Frontal cortex (tissue), 4 donors: ENCODE results near the gene TIMP2. TPM values are rescaled to one million over a fixed set of nuclear protein-coding genes. Genes with fewer than 3 reads are reported as not detected.
"Not testable (repeated sequence)": the region's sequence is repeated elsewhere in the genome, so short reads cannot be mapped to it uniquely, and the experiment has no call there.

Experiments
- DNase-seq, 2 donors: peaks; one replicate each; pipeline ENCODE4 v3.0.0; 2012; ENCODE audit warnings: low spot score in 2 of 2
- FAIRE-seq: peaks from 2 replicates; lab custom pipeline; 2012; peaks lifted over from hg19 to GRCh38; lab: Jason Lieb, UNC
- total RNA-seq: library from RNA; depleted of rRNA; stranded (reverse); fragments of >200 nt; gene quantifications from one replicate; pipeline ENCODE4 v1.2.3, GENCODE V29; 2014
- donor health status: control.
- donor health status: control.
- donor health status: control.

The TIMP2 gene
- total RNA-seq, 1 donor from 2014 or later = 33.8 TPM

DNA sequence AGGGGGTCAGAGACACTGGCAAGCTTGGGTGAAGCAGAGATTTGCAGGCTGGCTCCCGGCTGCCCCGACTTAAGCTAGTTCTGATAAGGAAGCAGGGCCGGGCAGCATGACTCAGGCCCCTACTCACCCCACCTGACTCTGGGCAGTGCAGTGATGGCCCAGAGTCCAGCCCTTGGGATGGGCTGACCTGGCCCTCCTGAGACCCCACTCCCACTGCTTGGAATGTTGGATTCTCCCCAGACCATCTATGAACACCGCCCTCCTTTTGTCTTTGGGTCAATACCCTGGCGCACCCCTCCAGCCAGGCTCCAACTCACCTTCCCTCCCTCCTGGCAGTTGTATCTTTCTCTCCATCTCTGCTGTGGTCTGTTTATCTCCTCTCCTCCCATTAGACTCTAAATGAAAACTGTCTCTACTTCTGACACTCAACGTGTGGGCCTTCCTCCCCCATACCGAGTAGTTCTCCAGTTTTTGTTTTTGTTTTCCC is 33.5 kb upstream of the TIMP2 start:
- no peak for DNase-seq
- FAIRE-seq = no peak

DNA sequence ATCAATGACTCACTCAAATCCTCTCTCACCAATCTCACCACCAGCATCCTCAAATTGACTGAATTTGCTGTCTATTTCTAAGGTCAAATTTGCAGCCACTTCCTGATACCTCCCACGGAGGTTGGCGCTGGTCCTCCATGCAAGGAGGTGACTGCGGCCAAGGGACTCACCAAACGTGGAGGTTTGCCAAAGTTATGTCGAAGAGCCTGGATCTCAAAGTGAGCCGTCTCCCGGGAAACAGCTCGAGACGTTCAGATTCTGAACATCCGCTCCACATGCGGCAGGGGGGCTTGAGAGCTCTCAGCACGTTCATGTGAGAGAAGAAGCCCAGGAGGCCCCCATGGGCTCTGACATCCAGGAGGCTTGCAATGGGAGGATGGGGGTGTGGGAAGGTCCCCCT is 31.9 kb upstream of the TIMP2 start:
- no peak for FAIRE-seq
- peak in 1 of 2 donors; percentile 53 for DNase-seq

GRCh38 chr17:78956254-78956653 is 31.1 kb upstream of the TIMP2 start:
- no peak for FAIRE-seq

DNA sequence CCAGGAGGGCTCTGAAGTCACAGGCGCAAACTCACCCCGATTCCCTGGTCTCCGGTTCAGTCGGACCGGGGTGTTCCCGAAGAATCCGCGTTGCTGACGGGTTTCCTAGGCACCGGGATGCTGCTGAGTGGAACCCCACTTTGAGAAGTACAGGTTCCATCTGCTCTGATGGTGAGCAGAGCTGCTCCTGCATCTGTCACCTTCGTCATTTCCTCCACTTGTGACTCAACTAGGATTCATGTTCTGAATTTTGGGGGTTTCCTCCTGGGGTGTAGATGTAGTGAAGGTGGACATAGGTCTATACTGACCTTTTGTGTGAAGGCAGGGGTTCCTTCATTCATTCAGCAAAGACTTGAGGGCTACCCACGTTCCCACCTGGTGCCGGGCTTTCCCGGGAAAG is 29.5 kb upstream of the TIMP2 start:
- FAIRE-seq (no peak), DNase-seq (no peak)

More at GRCh38 chr17:78956254-78956653, 31.1 kb upstream of the TIMP2 start:
- no peak for DNase-seq

DNA sequence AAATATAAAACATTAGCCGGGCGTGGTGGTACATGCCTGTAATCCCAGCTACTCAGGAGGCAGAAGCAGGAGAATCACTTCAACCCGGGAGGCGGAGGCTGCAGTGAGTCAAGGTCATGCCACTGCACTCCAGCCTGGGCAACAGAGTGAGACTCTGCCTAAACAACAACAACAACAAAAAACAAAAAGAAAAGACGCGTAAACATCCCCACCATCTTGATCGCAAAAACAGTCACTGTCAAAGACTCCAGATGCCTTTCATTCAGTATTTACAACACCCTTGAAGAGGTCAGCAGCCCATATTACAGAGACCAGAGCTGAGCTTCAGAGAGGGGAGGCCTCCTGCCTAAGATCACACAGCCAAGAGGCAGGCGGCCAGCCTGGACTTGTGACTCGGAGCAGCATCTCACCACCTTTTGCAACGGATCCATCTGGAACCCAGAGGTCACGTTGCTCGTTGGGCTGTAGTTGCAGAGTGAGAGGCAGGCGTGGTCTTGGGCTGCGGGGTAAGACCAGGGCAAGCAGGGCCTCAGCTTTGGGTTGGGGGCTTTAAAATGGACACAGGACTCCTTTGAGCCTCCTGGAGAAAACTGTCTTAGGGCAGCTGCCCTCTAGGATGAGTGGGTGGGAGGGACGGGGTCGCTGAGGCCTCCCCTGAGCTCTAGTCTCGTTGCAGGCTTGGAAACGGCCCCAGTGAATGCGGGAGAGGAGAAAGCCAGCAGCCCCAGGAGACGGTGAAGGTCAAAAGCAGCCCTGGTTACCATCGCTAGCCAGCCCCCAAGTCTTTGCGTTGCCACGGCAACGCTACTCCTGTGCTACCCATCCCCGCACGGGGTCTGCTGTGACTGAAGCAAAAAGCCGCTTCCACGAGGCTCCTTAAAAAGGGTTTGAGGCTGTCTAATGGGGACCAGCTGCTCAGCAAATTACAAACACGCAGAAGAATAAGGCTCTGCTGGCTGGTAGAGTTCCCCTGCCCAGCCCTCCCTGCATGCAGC is 28.5 kb upstream of the TIMP2 start:
- DNase-seq = no peak
- no peak for FAIRE-seq

GRCh38 chr17:78952706-78953105 is 27.5 kb upstream of the TIMP2 start:
- DNase-seq (no peak), FAIRE-seq (no peak)

DNA sequence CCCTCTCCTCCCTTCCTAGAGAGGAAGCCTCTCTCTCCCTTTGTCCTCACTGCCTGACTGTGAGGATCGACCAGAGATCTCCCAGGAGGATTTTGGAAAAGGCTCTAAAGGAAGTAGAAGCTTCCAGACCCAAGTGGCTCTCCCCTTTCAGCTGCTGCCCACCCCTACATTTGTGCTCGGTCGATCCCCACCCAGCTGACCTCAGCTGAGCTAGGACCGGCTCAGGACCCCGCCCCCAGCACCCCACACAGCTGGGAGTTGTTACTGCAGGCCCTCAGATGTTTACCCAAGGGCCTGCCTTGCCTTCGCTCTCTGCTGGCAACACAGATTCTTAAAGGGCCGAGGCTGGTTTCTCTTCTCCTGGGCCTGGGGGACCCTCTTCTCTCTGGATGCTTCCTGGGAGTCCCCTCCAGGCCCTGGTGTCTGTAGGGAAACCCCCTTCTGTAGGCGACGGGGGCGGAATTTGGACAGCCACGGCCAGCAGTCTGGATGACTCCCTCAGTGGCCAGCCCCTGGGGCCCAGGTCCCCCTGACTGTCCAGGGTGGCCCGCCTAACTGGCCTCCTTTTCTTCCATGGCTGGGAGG is 26.9 kb upstream of the TIMP2 start:
- no peak for FAIRE-seq
- no peak for DNase-seq

DNA sequence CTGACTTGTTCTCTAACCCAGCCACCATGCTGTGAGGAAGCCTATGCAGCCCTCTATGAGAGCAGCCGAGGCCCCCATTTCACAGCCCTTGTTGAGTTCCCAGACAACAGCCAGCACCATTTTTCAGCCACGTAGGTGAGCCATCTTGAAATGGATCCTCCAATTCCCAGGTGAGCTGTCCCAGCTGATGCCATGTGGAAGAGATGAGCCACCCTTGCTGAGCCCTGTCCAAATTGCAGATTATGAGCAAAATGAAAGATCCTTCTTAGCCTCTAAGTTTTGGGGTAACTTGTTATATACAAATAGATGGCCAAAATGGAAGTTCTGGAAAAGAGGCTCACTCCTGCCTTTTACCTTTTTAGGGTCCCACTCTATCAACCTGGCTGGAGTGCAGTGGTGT is 25.7 kb upstream of the TIMP2 start:
- FAIRE-seq = no peak
- no peak for DNase-seq

DNA sequence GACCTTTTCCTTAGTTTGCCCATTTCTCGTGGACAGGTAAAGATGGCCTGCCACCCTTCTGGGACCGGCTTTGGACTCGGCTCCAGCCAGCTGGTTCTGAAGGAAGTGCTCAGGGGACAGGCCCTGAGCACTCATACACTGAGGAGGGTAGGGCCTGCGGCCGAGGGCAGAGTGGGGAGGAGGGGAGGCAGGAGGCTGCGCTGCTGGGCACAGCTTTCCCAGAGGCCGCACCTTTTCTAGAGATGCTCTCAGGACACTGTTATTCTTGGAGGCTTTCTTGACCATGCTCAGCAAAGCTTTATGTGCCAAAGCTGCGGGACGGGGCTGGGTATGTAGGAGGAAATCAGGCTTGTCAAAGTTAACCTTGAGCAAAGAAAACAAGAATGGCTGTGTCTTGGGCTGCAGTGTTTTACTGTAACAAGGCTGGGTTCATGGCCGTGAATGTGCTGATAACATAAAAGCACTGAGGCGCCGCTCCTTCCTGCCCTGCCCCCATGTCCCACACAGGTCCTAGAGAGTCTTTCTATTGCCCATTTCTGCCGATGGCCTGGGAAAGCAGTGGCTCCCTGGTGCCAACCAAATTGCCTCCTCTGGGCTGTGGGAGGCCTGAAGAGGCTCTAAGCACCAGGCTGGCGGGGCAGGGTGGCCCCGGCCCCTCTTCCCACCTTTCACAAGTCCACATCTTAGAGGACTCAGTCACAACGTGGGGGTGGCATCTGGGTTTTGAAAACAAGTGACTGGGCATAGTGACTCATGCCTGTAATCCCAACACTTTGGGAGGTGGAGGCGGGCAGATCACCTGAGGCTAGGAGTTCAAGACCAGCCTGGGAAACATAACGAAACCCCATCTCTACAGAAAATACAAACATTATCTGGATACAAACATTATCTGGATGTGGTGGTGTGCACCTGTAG is 22.3 kb upstream of the TIMP2 start:
- DNase-seq (no peak), FAIRE-seq (no peak)

DNA sequence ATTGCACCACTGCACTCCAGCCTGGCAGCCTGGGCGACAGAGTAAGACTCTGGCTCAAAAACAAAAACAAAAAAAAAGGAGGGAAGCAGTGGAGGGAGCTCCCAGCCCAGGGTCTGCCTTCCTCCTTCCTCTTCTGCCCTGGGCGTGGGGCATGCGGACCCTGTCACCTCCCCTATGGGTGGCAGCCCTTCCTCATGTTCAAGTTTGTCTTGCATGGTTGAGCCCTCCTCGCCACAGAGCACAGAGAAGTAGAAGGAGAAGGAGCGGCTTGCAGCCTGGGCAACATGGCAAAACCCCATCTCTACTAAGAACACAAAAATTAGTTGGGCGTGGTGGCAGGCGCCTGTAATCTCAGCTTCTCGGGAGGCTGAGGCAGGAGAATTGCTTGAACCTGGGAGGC is 21.4 kb upstream of the TIMP2 start:
- no peak for FAIRE-seq
- no peak for DNase-seq

DNA sequence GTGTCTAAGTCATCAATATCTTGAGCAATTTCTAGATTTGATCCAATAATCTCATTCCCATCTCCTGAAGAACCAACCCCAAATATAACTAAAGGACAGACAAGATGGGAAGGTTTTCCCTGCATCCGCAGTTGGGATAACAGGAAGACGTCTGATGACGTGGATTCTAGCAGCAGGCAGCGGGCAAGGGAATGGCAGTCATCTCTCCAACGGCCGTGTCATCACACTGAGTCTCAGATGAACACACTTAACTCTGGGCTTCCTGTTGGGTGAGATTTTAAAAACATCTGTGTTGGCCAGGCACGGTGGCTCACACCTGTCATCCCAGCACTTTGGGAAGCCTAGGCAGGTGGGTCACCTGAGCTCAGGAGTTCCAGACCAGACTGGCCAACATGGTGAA is 20.9 kb upstream of the TIMP2 start:
- no peak for DNase-seq
- no peak for FAIRE-seq

GRCh38 chr17:78945455-78945854 is 20.3 kb upstream of the TIMP2 start:
- FAIRE-seq, DNase-seq: not testable (repeated sequence)

GRCh38 chr17:78944956-78945355 is 19.8 kb upstream of the TIMP2 start:
- FAIRE-seq = no peak

GRCh38 chr17:78944026-78944425 is 18.8 kb upstream of the TIMP2 start:
- DNase-seq (no peak), FAIRE-seq (no peak)

More at GRCh38 chr17:78944956-78945355, 19.8 kb upstream of the TIMP2 start:
- DNase-seq = no peak

DNA sequence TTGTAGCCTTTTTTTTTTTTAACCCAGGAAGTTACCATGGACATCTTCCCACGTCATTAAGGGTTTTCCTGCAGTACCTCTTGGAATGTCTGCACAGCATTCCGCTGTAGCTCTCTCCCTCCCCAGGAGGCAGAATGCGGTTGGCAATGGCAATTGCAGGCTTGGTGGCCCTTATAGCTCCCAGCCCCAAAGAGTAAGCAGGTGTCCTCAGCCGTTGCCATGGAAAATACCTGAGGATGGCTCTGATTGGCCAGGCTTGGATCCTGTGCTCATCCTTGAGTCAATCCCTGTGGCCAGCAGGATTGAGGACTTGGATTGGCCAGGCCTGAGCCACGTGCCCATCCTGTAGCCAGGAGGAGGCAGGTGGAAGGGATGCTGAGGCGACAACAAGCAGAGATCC is 15.5 kb upstream of the TIMP2 start:
- no peak for FAIRE-seq
- no peak for DNase-seq

DNA sequence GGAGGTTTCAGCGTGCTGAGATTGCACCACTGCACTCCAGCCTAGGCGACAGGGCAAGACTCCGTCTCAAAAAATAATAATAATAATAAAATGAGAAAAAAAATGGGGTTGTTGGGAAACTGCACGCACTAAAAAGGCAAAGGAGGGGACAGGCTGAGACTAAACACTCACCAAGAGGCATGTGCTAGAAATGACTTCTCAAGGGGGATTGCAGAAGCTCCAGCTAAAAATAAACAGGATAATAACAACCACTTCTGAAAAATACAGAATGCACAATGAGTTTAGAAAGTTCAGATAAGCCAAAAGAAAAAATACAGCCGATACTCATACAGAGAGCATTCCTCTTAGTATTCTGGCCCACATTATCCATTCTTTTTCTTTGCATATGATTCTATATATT is 15.1 kb upstream of the TIMP2 start:
- FAIRE-seq = no peak
- DNase-seq = no peak

GRCh38 chr17:78939615-78940014 is 14.4 kb upstream of the TIMP2 start:
- DNase-seq (no peak), FAIRE-seq (no peak)

- no peak for FAIRE-seq
- DNase-seq = no peak
These were observed 12.4 kb upstream of the TIMP2 start for GRCh38 chr17:78937561-78937960.

DNA sequence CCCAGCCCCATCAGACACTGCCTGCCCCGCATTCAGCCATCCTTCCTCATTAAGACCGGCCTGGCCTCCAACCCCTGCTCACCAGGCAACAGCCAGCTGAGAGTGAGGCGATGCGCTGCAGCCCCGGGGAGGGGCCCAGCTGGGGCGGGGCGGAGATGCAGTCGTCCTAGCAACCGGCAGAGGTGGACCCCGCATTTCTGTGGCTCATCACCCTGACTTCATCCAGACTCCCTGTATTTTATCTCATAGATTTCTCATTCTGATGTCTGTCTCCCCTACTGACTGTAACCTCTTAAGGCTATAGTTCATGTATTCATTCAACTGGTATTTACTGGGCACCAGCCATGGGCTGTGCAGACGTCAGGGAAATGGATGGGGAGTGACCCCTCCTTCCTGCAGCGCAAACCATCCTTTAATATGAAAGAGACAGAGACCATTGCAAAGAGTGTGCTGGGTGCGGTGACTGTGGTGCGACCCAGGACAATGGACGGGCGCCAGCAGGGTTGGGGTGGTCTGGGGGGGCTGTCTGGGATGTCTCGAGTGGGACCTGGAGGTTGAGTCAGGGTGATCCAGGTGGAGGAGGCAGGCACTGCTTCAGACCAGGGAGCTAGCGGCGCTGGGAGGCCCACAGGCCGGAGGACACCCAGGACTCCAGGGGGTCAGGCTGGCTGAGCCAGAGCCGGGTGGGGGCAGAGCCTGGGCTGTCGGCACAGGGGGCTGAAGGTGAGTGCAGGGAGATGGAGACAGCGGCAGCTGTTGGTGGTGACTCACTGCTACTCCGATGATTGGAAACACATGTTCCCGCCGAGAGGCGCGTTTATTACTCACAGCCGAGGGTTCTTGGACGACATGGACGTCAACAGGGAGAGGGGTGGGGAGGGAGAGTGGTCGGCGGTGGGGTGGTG is 10.5 kb upstream of the TIMP2 start:
- no peak for DNase-seq
- FAIRE-seq = no peak
